Activated CD4-positive, CD25-positive, alpha-beta regulatory T cell treated with anti-CD3 and anti-CD28 coated beads, Interleukin-2, amount 50 U/mL, for 72 hours (primary cell): ENCODE measurements around the gene MALRD1.

Experiments used
- DNase-seq: peaks from one replicate; pipeline ENCODE4 v3.0.0; 2021

MALRD1 gene

GRCh38 chr10:19111501-19112267 lies 63.1 kb downstream of the MALRD1 start:
- no peak for DNase-seq

GRCh38 chr10:19117438-19117837 lies 68.8 kb downstream of the MALRD1 start:
- no peak for DNase-seq

GRCh38 chr10:19119191-19119590 lies 70.6 kb downstream of the MALRD1 start:
- DNase-seq = no peak

DNA sequence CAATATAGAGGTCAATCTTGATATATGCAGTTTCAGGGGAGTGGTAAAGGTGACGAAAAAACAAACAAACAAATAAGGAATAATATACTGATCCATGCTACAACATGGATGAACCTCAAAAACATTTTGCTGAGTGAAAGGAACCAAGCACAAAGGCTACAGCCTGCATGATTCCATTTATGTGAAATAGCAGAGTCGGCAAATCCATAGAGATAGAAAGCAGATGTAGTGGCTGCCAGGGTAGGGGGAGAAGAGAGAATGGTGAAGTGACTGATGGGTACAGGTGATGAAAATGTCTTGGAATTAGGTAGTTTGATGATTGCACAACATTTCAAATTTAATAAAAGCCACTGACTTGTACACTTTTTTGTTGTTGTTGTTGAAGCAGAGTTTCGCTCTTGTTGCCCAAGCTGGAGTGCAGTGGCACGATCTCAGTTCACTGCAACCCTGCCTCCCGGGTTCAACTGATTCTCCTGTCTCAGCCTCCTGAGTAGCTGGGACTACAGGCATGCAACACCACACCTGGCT lies 71.8 kb downstream of the MALRD1 start:
- no peak for DNase-seq

GRCh38 chr10:19133992-19134391 lies 85.4 kb downstream of the MALRD1 start:
- no peak for DNase-seq

- DNase-seq = no peak
Observed at GRCh38 chr10:19142967-19143366, 94.4 kb downstream of the MALRD1 start.

GRCh38 chr10:19144206-19144605 lies 95.6 kb downstream of the MALRD1 start:
- DNase-seq = no peak

DNA sequence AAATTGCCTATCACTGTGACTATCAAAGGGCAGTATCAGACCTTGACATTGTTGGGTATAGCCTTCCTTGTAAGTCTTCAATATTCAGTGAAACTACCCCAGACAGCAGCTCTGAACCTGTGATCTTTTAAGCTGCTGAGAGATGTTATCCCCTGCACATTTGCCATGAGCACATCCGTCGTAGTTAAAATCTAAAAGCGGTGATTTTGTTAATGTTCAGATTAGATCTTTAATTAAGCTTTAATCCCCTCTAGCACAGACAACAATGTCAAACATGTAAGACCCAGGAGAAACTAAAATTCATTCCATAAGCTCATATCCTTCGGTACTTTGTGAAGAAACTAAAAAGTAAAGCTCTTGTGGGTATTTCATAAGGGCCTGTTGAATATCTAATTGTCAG lies 105.8 kb downstream of the MALRD1 start:
- DNase-seq = no peak

- no peak for DNase-seq
Observed at GRCh38 chr10:19158358-19158757, 109.8 kb downstream of the MALRD1 start.

DNA sequence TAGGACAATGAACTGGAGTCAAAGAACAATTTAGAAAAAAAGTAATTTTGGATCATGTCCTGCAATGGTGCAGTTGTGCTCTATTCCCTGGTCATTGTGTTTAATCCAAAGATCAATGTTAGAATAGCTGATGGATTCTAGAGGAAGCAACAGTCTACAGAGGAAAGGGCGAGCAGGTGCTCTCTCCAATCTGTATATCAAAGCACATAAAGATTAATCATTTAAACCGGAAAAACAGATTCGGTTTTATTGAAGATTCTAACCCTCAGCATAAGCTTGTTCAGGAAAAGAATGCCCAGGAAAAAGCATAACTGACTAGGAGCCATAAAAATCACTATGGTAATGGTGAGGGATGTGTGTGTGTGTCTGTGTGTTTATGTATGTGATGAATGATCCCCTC lies 110.3 kb downstream of the MALRD1 start:
- DNase-seq = no peak

DNA sequence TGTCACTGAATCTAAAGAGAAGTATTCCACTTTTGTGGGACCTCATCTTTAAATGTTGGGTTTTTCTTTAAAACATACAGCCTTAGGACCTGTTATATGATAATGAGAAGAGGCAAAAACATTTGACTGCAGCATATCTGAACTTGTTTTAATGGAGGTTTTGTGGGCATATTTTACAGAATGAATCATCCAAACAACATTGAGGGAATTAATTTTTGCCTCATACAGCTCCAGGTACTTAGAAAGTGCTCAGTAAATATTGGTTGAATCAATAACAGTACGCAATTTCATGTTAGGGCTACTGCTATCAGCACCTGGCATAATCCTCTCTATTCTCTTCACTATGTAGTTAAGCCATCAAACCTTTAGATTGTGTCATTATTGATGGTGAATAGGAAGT lies 115.9 kb downstream of the MALRD1 start:
- no peak for DNase-seq

GRCh38 chr10:19168584-19168983 lies 120.0 kb downstream of the MALRD1 start:
- no peak for DNase-seq

- DNase-seq = no peak
Observed at GRCh38 chr10:19169041-19169440, 120.4 kb downstream of the MALRD1 start.

- no peak for DNase-seq
Observed at GRCh38 chr10:19169684-19170083, 121.1 kb downstream of the MALRD1 start.

DNA sequence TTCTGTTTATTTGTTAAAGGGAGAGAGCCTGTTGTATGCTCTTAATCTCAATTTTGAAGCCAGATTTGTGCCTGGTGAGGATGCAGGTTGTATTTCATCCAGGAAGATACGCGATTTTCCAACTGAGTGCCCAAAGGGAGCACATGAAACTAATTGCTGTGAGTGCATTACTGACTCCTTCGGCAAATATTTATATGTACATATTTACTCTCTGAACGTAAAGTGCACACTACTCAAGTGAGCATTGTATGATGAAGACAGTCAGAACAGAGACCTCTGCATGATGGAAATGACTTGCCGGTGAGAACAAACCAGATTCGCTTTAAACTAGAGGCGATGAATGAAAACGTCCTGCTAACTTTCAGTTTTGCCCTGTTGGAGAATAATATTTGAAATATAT lies 130.1 kb downstream of the MALRD1 start:
- no peak for DNase-seq

DNA sequence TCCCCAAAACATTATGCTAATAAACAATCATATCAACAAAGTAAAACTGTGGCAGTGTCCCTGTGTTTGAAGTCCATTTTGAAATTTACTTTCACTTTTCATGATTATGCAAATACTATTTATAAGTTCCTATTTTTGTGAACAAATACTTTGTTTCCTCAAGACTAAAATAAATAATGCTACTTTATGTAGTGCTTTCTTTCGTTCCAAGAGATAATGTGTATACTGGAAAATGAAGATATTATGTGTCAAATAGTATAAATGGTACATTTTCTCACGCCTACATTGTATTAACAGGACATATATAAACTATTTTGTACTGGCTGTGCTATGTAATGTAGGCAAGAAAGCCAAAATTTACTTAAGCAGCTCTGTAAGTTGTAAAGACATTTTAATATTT lies 136.3 kb downstream of the MALRD1 start:
- no peak for DNase-seq

DNA sequence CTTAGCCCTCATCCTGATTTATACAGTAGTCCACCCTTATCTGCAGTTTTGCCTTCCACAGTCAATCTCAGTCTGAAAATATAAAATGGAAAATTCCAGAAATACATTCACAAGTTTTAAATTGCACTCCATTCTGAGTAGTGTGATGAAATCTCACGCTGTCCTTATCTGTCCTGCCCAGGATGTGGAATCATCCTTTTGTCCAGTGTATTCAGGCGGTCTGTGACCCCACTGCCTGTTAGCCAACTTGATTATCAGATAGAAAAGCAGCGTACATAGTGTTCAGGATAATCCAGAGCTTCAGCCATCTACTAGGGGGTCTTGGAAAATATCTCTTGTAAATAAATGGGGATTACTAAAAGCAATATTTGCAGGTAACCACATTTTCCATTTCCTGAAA lies 146.3 kb downstream of the MALRD1 start:
- no peak for DNase-seq

DNA sequence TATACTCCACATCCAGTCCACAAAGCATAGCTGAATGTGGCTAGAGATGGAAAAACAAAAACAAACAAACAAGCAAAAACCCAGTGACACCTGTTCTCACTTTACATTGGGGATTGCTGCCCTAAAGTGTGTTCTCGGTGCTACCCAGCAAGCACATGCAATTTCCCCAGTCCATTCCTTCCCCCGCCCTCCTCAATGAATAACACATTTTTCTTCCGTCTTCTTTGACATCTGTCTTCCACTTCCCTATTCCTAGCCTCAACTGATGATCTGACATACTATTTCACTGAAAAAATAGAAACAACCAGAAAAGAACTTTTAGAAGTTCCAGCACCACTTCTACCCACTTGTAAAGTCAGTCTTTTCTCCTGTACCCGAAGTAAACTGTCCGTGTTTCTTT lies 147.1 kb downstream of the MALRD1 start:
- DNase-seq = no peak

- DNase-seq = no peak
Observed at GRCh38 chr10:19200211-19200610, 151.6 kb downstream of the MALRD1 start.

DNA sequence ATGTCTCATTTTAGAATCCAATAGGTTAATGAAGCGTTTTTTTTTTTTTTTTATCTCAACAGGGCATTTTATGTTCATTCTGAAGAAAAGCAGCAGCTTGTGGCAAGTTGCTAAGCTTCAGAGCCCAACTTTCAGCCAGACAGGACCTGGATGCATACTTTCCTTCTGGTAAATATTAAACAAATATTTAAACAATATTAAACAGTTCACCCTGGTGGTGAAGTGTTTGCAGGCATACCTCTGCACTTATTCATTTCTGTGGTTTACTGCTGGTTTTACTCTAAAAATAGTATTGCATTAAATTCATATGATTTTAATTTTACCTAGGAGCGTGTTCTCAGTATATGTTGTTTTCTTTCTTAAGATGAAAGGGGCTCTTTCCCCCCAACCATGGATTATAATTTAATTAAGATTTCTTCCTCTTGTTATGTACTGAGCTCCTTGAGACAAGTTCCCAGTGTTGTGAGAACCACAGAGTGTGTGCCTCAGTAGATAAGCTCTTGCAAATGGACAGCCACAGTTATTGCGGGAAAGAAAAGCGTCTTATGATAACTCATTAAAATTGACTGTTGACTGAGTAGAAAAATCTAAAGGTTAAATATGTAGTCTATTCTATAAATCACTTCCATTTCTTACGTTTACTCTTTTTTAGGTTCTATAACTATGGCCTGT lies 155.8 kb downstream of the MALRD1 start:
- no peak for DNase-seq

GRCh38 chr10:19209319-19209718 lies 160.7 kb downstream of the MALRD1 start:
- no peak for DNase-seq

- DNase-seq = no peak
Observed at GRCh38 chr10:19212590-19212989, 164.0 kb downstream of the MALRD1 start.

- no peak for DNase-seq
Observed at GRCh38 chr10:19221216-19221615, 172.6 kb downstream of the MALRD1 start.

GRCh38 chr10:19226025-19226424 lies 177.4 kb downstream of the MALRD1 start:
- no peak for DNase-seq

- no peak for DNase-seq
Observed at GRCh38 chr10:19231034-19231433, 182.4 kb downstream of the MALRD1 start.
